Left ventricle myocardium inferior (tissue), 1 donor: Measurements from ENCODE around the gene GAB3. TPM values are rescaled to one million over a fixed set of nuclear protein-coding genes. Genes with fewer than 3 reads are reported as not detected.

Experiments
- DNase-seq: peaks from one replicate; pipeline ENCODE4 v3.0.0-alpha.2; 2020
- H3K27ac ChIP-seq: fragments of 200-600 bp; replicated peaks from 2 replicates; pipeline ENCODE4 v1.8.0; 2021
- H3K27me3 ChIP-seq: fragments of 200-600 bp; 2 replicates; pipeline ENCODE4 v1.8.0; 2021; ENCODE audit warnings: low read depth
- H3K36me3 ChIP-seq: fragments of 200-600 bp; 2 replicates; pipeline ENCODE4 v1.8.0; 2021
- H3K4me1 ChIP-seq: fragments of 200-600 bp; 2 replicates; pipeline ENCODE4 v1.8.0; 2021
- H3K4me3 ChIP-seq: fragments of 200-600 bp; 2 replicates; pipeline ENCODE4 v1.8.0; 2021; ENCODE audit warnings: mild to moderate bottlenecking, moderate library complexity
- H3K9me3 ChIP-seq: fragments of 200-600 bp; replicated peaks from 2 replicates; pipeline ENCODE4 v1.8.0; 2021
- CTCF ChIP-seq: fragments of 200-600 bp; IDR thresholded peaks from 2 replicates; pipeline ENCODE4 v1.8.0; 2021; ENCODE audit warnings: antibody characterized with exemption, mild to moderate bottlenecking, borderline replicate concordance
- intact Hi-C: fragments of 100-400 bp; cut with micrococcal nuclease; formaldehyde crosslinking; loops from one replicate; pipeline ENCODE4 v1.11.0; 2022
- total RNA-seq: library from RNA; stranded (reverse); fragmentation: NEBNext Ultra II Directional; extraction: Animal tissue kit (Norgen Biotek cat#: 25700); gene quantifications from one replicate; pipeline ENCODE4 v1.2.1, GENCODE V29; 2021
- donor health status: DM: no; HTN: yes; CAD: no; lungs with severe emphysema.

Gene GAB3
- total RNA-seq, 1 donor from 2014 or later: 14.8 TPM

- intact Hi-C loops: no loop called here
- no peaks in the 10 kb centered on the region for H3K4me1 ChIP-seq
- no peak for TF ChIP-seq CTCF
- H3K9me3 ChIP-seq: no peaks in the 10 kb centered on the region
- no peaks in the 10 kb centered on the region for H3K27me3 ChIP-seq
- no peak for DNase-seq
- no peak overlapping the region for H3K27ac ChIP-seq
- H3K36me3 ChIP-seq: no peaks in the 10 kb centered on the region
- H3K4me3 ChIP-seq: no peak overlapping the region
Measured at GRCh38 chrX:154660541-154660940, 90.3 kb downstream of the GAB3 start.

GRCh38 chrX:154658957-154659356, 91.9 kb downstream of the GAB3 start:
- Histone ChIP-seq H3K27ac (no peak overlapping the region), H3K9me3 (no peaks in the 10 kb centered on the region), H3K27me3 (no peaks in the 10 kb centered on the region), H3K4me1 (no peaks in the 10 kb centered on the region), H3K4me3 (no peak overlapping the region), H3K36me3 (no peaks in the 10 kb centered on the region)
- no peak for TF ChIP-seq CTCF
- intact Hi-C loops: no loop called here
- no peak for DNase-seq

GRCh38 chrX:154658187-154658586, 92.7 kb downstream of the GAB3 start:
- H3K27ac ChIP-seq: no peak overlapping the region
- no peak for DNase-seq
- H3K9me3 ChIP-seq: no peaks in the 10 kb centered on the region
- H3K27me3 ChIP-seq: no peaks in the 10 kb centered on the region
- no peaks in the 10 kb centered on the region for H3K4me1 ChIP-seq
- intact Hi-C loops: no loop called here
- H3K4me3 ChIP-seq: no peak overlapping the region
- H3K36me3 ChIP-seq: no peaks in the 10 kb centered on the region
- no peak for TF ChIP-seq CTCF

- Histone ChIP-seq H3K36me3 (no peaks in the 10 kb centered on the region), H3K4me1 (no peaks in the 10 kb centered on the region), H3K9me3 (no peaks in the 10 kb centered on the region), H3K27ac (no peak overlapping the region), H3K27me3 (no peaks in the 10 kb centered on the region), H3K4me3 (no peak overlapping the region)
- intact Hi-C loops: no loop called here
- TF ChIP-seq CTCF: no peak
- no peak for DNase-seq
Measured at GRCh38 chrX:154657226-154657805, 93.6 kb downstream of the GAB3 start.

- no peak for DNase-seq
- intact Hi-C loops: no loop called here
- no peaks in the 10 kb centered on the region for H3K27me3 ChIP-seq
- H3K4me1 ChIP-seq: no peaks in the 10 kb centered on the region
- H3K9me3 ChIP-seq: no peaks in the 10 kb centered on the region
- no peak for TF ChIP-seq CTCF
- no peak overlapping the region for H3K4me3 ChIP-seq
- no peaks in the 10 kb centered on the region for H3K36me3 ChIP-seq
- H3K27ac ChIP-seq: no peak overlapping the region
Measured at GRCh38 chrX:154655786-154656185, 95.1 kb downstream of the GAB3 start.
